ENCODE measurements around the gene CDCA5. TPM values are rescaled to one million over a fixed set of nuclear protein-coding genes. Genes with fewer than 3 reads are reported as not detected.

CDCA5 gene
- polyA plus RNA-seq, 1 experiment, result 11.9 TPM

- no peak for DNase-seq (ENCODE audit: low read depth)
- ChIA-PET POLR2A (no interaction called here), CTCF (interaction anchor here (1.1 to 2.1 kb wide), 2 partner anchors 64 to 65 kb away, joined by 3 to 7 read pairs; partner anchors contain the start of gene ARL2)
- no peaks in the 10 kb centered on the region for H3K36me3 ChIP-seq (ENCODE audit: control insufficient read depth, insufficient read depth, low read length)
- H3K27me3 ChIP-seq (ENCODE audit: control insufficient read depth, insufficient read depth, low read length), result no peaks in the 10 kb centered on the region
- TF ChIP-seq, protein P1, sequence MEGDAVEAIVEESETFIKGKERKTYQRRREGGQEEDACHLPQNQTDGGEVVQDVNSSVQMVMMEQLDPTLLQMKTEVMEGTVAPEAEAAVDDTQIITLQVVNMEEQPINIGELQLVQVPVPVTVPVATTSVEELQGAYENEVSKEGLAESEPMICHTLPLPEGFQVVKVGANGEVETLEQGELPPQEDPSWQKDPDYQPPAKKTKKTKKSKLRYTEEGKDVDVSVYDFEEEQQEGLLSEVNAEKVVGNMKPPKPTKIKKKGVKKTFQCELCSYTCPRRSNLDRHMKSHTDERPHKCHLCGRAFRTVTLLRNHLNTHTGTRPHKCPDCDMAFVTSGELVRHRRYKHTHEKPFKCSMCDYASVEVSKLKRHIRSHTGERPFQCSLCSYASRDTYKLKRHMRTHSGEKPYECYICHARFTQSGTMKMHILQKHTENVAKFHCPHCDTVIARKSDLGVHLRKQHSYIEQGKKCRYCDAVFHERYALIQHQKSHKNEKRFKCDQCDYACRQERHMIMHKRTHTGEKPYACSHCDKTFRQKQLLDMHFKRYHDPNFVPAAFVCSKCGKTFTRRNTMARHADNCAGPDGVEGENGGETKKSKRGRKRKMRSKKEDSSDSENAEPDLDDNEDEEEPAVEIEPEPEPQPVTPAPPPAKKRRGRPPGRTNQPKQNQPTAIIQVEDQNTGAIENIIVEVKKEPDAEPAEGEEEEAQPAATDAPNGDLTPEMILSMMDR (IDR thresholded peaks at IDR 0.05; ENCODE audit: insufficient read depth, low read depth, low read length), result peak; percentile 59
- H3K4me3 ChIP-seq (ENCODE audit: low read depth, low read length), result no peak overlapping the region
Measured at GRCh38 chr11:65078151-65078550, 5.7 kb downstream of the CDCA5 start.

GRCh38 chr11:65077451-65077850 is 6.4 kb downstream of the CDCA5 start:
- DNase-seq (ENCODE audit: low read depth), result no peak
- H3K36me3 ChIP-seq (ENCODE audit: control insufficient read depth, insufficient read depth, low read length), result no peaks in the 10 kb centered on the region
- TF ChIP-seq, protein P1 (IDR thresholded peaks at IDR 0.05; ENCODE audit: insufficient read depth, low read depth, low read length), result no peak
- CTCF ChIA-PET, result interaction anchor here (1.1 to 2.1 kb wide), 3 partner anchors 28 to 65 kb away, joined by 3 to 7 read pairs (median 3); partner anchors contain the start of gene ARL2
- no peaks in the 10 kb centered on the region for H3K27me3 ChIP-seq (ENCODE audit: control insufficient read depth, insufficient read depth, low read length)
- POLR2A ChIA-PET, result no interaction called here
- no peak overlapping the region for H3K4me3 ChIP-seq (ENCODE audit: low read depth, low read length)

DNA sequence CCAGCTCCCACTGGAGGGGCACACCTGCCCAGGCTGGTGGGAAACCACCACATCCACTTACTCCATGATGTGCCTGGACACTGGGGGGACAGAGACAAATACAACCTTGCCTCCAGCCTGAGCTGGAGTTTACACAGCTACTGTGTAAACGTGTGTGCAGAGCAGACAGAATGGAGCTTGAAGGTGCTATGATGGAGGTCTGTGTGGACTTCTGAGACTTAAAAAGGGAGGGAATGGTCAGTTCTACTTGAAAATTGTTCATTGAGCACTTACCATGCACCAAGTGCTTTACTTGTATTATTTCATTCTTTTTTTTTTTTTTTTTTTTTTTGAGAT is 11.2 kb downstream of the CDCA5 start:
- H3K4me3 ChIP-seq (ENCODE audit: low read depth, low read length), result no peak overlapping the region
- H3K36me3 ChIP-seq (ENCODE audit: control insufficient read depth, insufficient read depth, low read length), result no peaks in the 10 kb centered on the region
- CTCF ChIA-PET, result interaction anchor here (1.4 to 1.6 kb wide), 2 partner anchors 9 to 38 kb away, joined by 3 to 7 read pairs; no protein-coding TSS in a partner anchor
- no peaks in the 10 kb centered on the region for H3K27me3 ChIP-seq (ENCODE audit: control insufficient read depth, insufficient read depth, low read length)
- POLR2A ChIA-PET, result no interaction called here
- no peak for DNase-seq (ENCODE audit: low read depth)
- TF ChIP-seq, protein P1 (IDR thresholded peaks at IDR 0.05; ENCODE audit: insufficient read depth, low read depth, low read length), result no peak

GRCh38 chr11:65071907-65072630 is 11.8 kb downstream of the CDCA5 start:
- ChIA-PET CTCF (interaction anchor here (1.1 to 1.4 kb wide), 2 partner anchors 37 to 38 kb away, joined by 3 read pairs; no protein-coding TSS in a partner anchor), POLR2A (no interaction called here)
- no peak for DNase-seq (ENCODE audit: low read depth)
- TF ChIP-seq, protein P1 (IDR thresholded peaks at IDR 0.05; ENCODE audit: insufficient read depth, low read depth, low read length), result no peak
- Histone ChIP-seq H3K27me3 (ENCODE audit: control insufficient read depth, insufficient read depth, low read length) (no peaks in the 10 kb centered on the region), H3K36me3 (ENCODE audit: control insufficient read depth, insufficient read depth, low read length) (no peaks in the 10 kb centered on the region), H3K4me3 (ENCODE audit: low read depth, low read length) (no peak overlapping the region)

DNA sequence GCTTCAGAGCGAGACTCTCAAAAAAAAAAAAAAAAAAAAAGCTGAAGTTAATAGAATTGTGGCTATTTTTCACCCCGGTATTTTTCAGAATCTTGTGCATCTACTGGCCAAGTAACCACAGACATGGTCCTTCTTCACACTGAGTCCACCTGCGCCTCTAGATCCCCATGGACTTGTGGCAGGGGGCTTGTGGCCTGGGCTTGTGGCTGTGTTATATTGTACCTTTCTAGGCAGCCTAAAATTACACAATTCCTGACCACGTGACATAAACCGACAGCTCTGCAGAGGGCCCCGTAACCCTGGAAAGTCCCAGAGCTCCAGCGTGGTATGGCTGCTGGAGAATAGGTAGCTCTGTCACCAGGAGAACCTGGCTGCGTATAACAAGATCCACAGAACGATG is 14.6 kb downstream of the CDCA5 start:
- TF ChIP-seq, protein P1 (IDR thresholded peaks at IDR 0.05; ENCODE audit: insufficient read depth, low read depth, low read length), result no peak
- H3K4me3 ChIP-seq (ENCODE audit: low read depth, low read length), result no peak overlapping the region
- ChIA-PET CTCF (interaction anchor here (0.9 to 1.6 kb wide), 2 partner anchors 48 to 55 kb away, joined by 3 to 4 read pairs; partner anchors contain the start of genes ARL2 and ZNHIT2), POLR2A (no interaction called here)
- DNase-seq (ENCODE audit: low read depth), result no peak
- H3K27me3 ChIP-seq (ENCODE audit: control insufficient read depth, insufficient read depth, low read length), result no peaks in the 10 kb centered on the region
- H3K36me3 ChIP-seq (ENCODE audit: control insufficient read depth, insufficient read depth, low read length), result no peaks in the 10 kb centered on the region
